GM23338 (cell line): ENCODE results near the gene FAM89A. TPM values are rescaled to one million over a fixed set of nuclear protein-coding genes. Genes with fewer than 3 reads are reported as not detected.

Source experiments
- ATAC-seq: fragments of 200-7000 bp; cut with Tn5 transposase; 3 replicates; pipeline ENCODE4 v1.9.1; 2020
- DNase-seq: peaks from one replicate; pipeline ENCODE4 v3.0.0-alpha.2; 2015; ENCODE audit warnings: low spot score
- H2AFZ ChIP-seq: fragments of 200-600 bp; sonication (generic); 2 replicates; pipeline ENCODE4 v1.8.0; 2016; ENCODE audit warnings: antibody characterized with exemption, mild to moderate bottlenecking, moderate library complexity
- H3F3A ChIP-seq: fragments of 200-600 bp; sonication (generic); replicated peaks from 2 replicates; pipeline ENCODE4 v1.8.0; 2017; ENCODE audit warnings: antibody characterized with exemption, mixed run types, low read depth
- H3K27ac ChIP-seq: fragments of 200-600 bp; sonication (generic); 2 replicates; pipeline ENCODE4 v1.6.1; 2016; ENCODE audit warnings: low read depth
- H3K27me3 ChIP-seq: fragments of 200-600 bp; sonication (generic); 2 replicates; pipeline ENCODE4 v1.8.0; 2016; ENCODE audit warnings: mild to moderate bottlenecking, mixed run types, moderate library complexity; ENCODE audit not compliant: insufficient read depth
- H3K36me3 ChIP-seq: fragments of 200-600 bp; sonication (generic); 2 replicates; pipeline ENCODE4 v1.8.0; 2016; ENCODE audit warnings: mild to moderate bottlenecking; ENCODE audit not compliant: insufficient read depth
- H3K4me1 ChIP-seq: fragments of 200-600 bp; sonication (generic); 2 replicates; pipeline ENCODE4 v1.8.0; 2016; ENCODE audit warnings: mild to moderate bottlenecking, moderate library complexity; ENCODE audit not compliant: insufficient read depth
- H3K4me2 ChIP-seq: fragments of 200-600 bp; sonication (generic); 2 replicates; pipeline ENCODE4 v1.7.1; 2017; ENCODE audit warnings: mixed run types
- H3K4me3 ChIP-seq: fragments of 200-600 bp; sonication (generic); 2 replicates; pipeline ENCODE4 v1.6.1; 2016; ENCODE audit warnings: mixed run types
- H3K79me2 ChIP-seq: fragments of 200-600 bp; sonication (generic); replicated peaks from 2 replicates; pipeline ENCODE4 v1.8.0; 2017; ENCODE audit warnings: mild to moderate bottlenecking; ENCODE audit not compliant: insufficient read depth
- H3K9me2 ChIP-seq: fragments of 200-600 bp; sonication (generic); 2 replicates; pipeline ENCODE4 v1.8.0; 2017; ENCODE audit not compliant: insufficient read depth
- H4K20me1 ChIP-seq: fragments of 200-600 bp; sonication (generic); replicated peaks from 2 replicates; pipeline ENCODE4 v1.8.0; 2017; ENCODE audit warnings: mild to moderate bottlenecking; ENCODE audit not compliant: insufficient read depth
- H3K27ac Mint-ChIP-seq: 2 replicates; pipeline ENCODE4 v1.8.0; 2020; ENCODE audit warnings: inconsistent platforms, mild to moderate bottlenecking, moderate library complexity, mixed read lengths
- H3K27me3 Mint-ChIP-seq: 3 replicates; pipeline ENCODE4 v1.8.0; 2022; ENCODE audit warnings: low read depth, mild to moderate bottlenecking, moderate library complexity, mixed read lengths, inconsistent platforms; ENCODE audit not compliant: insufficient read depth, poor library complexity
- H3K36me3 Mint-ChIP-seq: 3 replicates; pipeline ENCODE4 v1.8.0; 2021; ENCODE audit warnings: low read depth, mild to moderate bottlenecking, inconsistent platforms, moderate library complexity, mixed read lengths
- H3K4me1 Mint-ChIP-seq: 3 replicates; pipeline ENCODE4 v1.8.0; 2020; ENCODE audit warnings: mild to moderate bottlenecking, inconsistent platforms, mixed read lengths
- H3K4me3 Mint-ChIP-seq: 3 replicates; pipeline ENCODE4 v1.8.0; 2021; ENCODE audit warnings: moderate library complexity, mild to moderate bottlenecking, inconsistent platforms, mixed read lengths
- H3K9me3 Mint-ChIP-seq: 3 replicates; pipeline ENCODE4 v1.8.0; 2020; ENCODE audit warnings: moderate library complexity, mild to moderate bottlenecking, inconsistent platforms, mixed read lengths
- EZH2 ChIP-seq: fragments of 200-600 bp; sonication (generic); IDR thresholded peaks from one replicate; pipeline ENCODE4 v1.8.0; 2017; ENCODE audit warnings: antibody characterized with exemption, mild to moderate bottlenecking, low read depth; ENCODE audit not compliant: unreplicated experiment
- EZH2phosphoT487 ChIP-seq: fragments of 200-600 bp; sonication (generic); IDR thresholded peaks from one replicate; pipeline ENCODE4 v1.8.1; 2018; ENCODE audit warnings: antibody characterized with exemption; ENCODE audit not compliant: unreplicated experiment
- POLR2AphosphoS5 ChIP-seq: IDR thresholded peaks from 2 replicates; pipeline ENCODE4 v1.6.1; 2016; ENCODE audit warnings: antibody characterized with exemption, low read depth
- STAT1 ChIP-seq: IDR thresholded peaks from one replicate; pipeline ENCODE4 v1.6.1; 2016; ENCODE audit warnings: antibody characterized with exemption; ENCODE audit not compliant: unreplicated experiment
- ZNF331 ChIP-seq: fragments of 250-450 bp; sonication (Bioruptor Pico); IDR thresholded peaks from 2 replicates; pipeline ENCODE4 v1.5.0; 2020; ENCODE audit warnings: low read depth, mild to moderate bottlenecking, moderate library complexity
- polyA plus RNA-seq: library from polyadenylated mRNA; unstranded; fragments of >200 nt; fragmentation: Nextera tagmentation; extraction: Ambion mirVana; gene quantifications from 2 replicates; pipeline ENCODE4 v1.2.1, GENCODE V29; 2016
- total RNA-seq: library from RNA; depleted of rRNA; stranded (reverse); fragments of >200 nt; shearing (Covaris generic); gene quantifications from 2 replicates; pipeline ENCODE4 v1.2.3, GENCODE V29; 2014
- TF ChIP-seq, protein P1 (sequence below): IDR thresholded peaks from one replicate; pipeline ENCODE4 v1.6.1; 2018; ENCODE audit warnings: antibody characterized with exemption; ENCODE audit not compliant: unreplicated experiment
- TF ChIP-seq, protein P2 (sequence below): fragments of 250-450 bp; sonication (Bioruptor Pico); IDR thresholded peaks from 2 replicates; pipeline ENCODE4 v1.5.0; 2020; ENCODE audit warnings: mild to moderate bottlenecking, moderate library complexity
- TF ChIP-seq, protein P3 (sequence below): IDR thresholded peaks from 2 replicates; pipeline ENCODE4 v1.6.1; 2016; ENCODE audit warnings: antibody characterized with exemption
- TF ChIP-seq, protein P4 (sequence below), 2 experiments: fragments of 200-600 bp in 1 of 2; sonication (generic) in 1 of 2; conservative IDR thresholded peaks; 2 replicates each; pipeline versions ENCODE4 v1.5.1 to v1.6.1; 2016 to 2017; ENCODE audit warnings: antibody characterized with exemption in 2 of 2, low read depth in 2 of 2, mild to moderate bottlenecking in 2 of 2, moderate library complexity in 1 of 2

The FAM89A gene
- total and polyA plus RNA-seq, 2 experiments from 2014 or later: 3.2 to 3.8 TPM

DNA sequence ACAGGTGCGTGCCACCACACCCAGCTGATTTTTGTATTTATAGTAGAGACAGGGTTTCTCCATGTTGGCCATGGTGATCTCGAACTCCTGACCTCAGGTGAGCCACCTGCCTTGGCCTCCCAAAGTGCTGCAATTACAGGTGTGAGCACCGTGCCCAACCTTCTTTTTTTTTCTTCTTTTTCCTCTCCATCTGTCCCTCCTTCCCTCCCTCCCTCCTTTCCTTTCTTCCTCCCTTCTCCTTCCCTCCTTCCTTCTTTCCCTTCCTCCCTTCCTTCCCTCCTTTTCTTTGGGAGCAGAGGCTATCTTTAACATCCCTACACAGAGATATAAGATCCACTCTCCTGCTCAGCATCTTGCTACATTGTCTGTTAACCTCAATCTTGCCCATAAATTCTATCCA lies 24.4 kb upstream of the FAM89A start (continued):
- TF ChIP-seq, protein P1, sequence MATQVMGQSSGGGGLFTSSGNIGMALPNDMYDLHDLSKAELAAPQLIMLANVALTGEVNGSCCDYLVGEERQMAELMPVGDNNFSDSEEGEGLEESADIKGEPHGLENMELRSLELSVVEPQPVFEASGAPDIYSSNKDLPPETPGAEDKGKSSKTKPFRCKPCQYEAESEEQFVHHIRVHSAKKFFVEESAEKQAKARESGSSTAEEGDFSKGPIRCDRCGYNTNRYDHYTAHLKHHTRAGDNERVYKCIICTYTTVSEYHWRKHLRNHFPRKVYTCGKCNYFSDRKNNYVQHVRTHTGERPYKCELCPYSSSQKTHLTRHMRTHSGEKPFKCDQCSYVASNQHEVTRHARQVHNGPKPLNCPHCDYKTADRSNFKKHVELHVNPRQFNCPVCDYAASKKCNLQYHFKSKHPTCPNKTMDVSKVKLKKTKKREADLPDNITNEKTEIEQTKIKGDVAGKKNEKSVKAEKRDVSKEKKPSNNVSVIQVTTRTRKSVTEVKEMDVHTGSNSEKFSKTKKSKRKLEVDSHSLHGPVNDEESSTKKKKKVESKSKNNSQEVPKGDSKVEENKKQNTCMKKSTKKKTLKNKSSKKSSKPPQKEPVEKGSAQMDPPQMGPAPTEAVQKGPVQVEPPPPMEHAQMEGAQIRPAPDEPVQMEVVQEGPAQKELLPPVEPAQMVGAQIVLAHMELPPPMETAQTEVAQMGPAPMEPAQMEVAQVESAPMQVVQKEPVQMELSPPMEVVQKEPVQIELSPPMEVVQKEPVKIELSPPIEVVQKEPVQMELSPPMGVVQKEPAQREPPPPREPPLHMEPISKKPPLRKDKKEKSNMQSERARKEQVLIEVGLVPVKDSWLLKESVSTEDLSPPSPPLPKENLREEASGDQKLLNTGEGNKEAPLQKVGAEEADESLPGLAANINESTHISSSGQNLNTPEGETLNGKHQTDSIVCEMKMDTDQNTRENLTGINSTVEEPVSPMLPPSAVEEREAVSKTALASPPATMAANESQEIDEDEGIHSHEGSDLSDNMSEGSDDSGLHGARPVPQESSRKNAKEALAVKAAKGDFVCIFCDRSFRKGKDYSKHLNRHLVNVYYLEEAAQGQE: no peak
- TF ChIP-seq, protein P2, sequence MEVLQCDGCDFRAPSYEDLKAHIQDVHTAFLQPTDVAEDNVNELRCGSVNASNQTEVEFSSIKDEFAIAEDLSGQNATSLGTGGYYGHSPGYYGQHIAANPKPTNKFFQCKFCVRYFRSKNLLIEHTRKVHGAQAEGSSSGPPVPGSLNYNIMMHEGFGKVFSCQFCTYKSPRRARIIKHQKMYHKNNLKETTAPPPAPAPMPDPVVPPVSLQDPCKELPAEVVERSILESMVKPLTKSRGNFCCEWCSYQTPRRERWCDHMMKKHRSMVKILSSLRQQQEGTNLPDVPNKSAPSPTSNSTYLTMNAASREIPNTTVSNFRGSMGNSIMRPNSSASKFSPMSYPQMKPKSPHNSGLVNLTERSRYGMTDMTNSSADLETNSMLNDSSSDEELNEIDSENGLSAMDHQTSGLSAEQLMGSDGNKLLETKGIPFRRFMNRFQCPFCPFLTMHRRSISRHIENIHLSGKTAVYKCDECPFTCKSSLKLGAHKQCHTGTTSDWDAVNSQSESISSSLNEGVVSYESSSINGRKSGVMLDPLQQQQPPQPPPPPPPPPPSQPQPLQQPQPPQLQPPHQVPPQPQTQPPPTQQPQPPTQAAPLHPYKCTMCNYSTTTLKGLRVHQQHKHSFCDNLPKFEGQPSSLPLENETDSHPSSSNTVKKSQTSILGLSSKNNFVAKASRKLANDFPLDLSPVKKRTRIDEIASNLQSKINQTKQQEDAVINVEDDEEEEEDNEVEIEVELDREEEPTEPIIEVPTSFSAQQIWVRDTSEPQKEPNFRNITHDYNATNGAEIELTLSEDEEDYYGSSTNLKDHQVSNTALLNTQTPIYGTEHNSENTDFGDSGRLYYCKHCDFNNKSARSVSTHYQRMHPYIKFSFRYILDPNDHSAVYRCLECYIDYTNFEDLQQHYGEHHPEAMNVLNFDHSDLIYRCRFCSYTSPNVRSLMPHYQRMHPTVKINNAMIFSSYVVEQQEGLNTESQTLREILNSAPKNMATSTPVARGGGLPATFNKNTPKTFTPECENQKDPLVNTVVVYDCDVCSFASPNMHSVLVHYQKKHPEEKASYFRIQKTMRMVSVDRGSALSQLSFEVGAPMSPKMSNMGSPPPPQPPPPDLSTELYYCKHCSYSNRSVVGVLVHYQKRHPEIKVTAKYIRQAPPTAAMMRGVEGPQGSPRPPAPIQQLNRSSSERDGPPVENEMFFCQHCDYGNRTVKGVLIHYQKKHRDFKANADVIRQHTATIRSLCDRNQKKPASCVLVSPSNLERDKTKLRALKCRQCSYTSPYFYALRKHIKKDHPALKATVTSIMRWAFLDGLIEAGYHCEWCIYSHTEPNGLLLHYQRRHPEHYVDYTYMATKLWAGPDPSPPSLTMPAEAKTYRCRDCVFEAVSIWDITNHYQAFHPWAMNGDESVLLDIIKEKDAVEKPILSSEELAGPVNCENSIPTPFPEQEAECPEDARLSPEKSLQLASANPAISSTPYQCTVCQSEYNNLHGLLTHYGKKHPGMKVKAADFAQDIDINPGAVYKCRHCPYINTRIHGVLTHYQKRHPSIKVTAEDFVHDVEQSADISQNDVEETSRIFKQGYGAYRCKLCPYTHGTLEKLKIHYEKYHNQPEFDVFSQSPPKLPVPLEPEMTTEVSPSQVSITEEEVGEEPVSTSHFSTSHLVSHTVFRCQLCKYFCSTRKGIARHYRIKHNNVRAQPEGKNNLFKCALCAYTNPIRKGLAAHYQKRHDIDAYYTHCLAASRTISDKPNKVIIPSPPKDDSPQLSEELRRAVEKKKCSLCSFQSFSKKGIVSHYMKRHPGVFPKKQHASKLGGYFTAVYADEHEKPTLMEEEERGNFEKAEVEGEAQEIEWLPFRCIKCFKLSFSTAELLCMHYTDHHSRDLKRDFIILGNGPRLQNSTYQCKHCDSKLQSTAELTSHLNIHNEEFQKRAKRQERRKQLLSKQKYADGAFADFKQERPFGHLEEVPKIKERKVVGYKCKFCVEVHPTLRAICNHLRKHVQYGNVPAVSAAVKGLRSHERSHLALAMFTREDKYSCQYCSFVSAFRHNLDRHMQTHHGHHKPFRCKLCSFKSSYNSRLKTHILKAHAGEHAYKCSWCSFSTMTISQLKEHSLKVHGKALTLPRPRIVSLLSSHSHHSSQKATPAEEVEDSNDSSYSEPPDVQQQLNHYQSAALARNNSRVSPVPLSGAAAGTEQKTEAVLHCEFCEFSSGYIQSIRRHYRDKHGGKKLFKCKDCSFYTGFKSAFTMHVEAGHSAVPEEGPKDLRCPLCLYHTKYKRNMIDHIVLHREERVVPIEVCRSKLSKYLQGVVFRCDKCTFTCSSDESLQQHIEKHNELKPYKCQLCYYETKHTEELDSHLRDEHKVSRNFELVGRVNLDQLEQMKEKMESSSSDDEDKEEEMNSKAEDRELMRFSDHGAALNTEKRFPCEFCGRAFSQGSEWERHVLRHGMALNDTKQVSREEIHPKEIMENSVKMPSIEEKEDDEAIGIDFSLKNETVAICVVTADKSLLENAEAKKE: no peak
- TF ChIP-seq EZH2: no peak
- no peak for TF ChIP-seq ZNF331 (CRISPR knock-in tag)
- TF ChIP-seq POLR2AphosphoS5: no peak
- no peak for TF ChIP-seq STAT1

DNA sequence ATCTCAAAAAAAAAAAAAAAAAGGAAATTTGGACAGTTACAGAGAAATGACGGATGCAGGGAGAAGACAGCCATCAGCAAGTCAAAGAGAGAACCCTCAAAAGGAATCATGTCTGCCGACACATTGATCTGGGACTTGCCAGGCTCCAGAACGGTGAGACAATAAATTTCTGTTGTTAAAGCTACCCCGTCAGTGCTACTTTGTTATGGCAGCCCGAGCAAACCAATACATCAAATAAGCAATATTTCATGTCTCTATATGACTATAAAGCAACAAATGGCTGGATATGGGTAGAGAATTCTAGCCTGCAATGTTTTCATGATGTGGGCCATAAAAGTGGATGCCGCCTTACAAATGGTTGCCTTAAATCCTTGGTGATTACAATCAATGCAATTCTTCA lies 23.3 kb upstream of the FAM89A start:
- H3K4me3 ChIP-seq: no peak overlapping the region
- Mint-ChIP-seq H3K36me3 (peaks cover 3% of the 10 kb centered on the region; the same call in 2 of the 3 replicates), H3K9me3 (peaks cover 4% of the 10 kb centered on the region; the same call in 1 of the 3 replicates), H3K4me3 (no peak overlapping the region), H3K4me1 (no peaks in the 10 kb centered on the region), H3K27ac (no peak overlapping the region), H3K27me3 (peaks cover 3% of the 10 kb centered on the region)
- no peaks in the 10 kb centered on the region for H3K79me2 ChIP-seq
- H3K27me3 ChIP-seq: no peaks in the 10 kb centered on the region
- DNase-seq: no peak
- no peak overlapping the region for H3K4me2 ChIP-seq
- no peaks in the 10 kb centered on the region for H3F3A ChIP-seq
- no peaks in the 10 kb centered on the region for H3K9me2 ChIP-seq
- no peak for ATAC-seq
- H3K36me3 ChIP-seq: no peaks in the 10 kb centered on the region
- H3K4me1 ChIP-seq: no peaks in the 10 kb centered on the region
- no peak overlapping the region; the same call in 1 of the 2 replicates for H2AFZ ChIP-seq
- H4K20me1 ChIP-seq: no peaks in the 10 kb centered on the region
- H3K27ac ChIP-seq: no peak overlapping the region
- TF ChIP-seq, protein P3, sequence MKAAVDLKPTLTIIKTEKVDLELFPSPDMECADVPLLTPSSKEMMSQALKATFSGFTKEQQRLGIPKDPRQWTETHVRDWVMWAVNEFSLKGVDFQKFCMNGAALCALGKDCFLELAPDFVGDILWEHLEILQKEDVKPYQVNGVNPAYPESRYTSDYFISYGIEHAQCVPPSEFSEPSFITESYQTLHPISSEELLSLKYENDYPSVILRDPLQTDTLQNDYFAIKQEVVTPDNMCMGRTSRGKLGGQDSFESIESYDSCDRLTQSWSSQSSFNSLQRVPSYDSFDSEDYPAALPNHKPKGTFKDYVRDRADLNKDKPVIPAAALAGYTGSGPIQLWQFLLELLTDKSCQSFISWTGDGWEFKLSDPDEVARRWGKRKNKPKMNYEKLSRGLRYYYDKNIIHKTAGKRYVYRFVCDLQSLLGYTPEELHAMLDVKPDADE: no peak
- TF ChIP-seq, protein P4, sequence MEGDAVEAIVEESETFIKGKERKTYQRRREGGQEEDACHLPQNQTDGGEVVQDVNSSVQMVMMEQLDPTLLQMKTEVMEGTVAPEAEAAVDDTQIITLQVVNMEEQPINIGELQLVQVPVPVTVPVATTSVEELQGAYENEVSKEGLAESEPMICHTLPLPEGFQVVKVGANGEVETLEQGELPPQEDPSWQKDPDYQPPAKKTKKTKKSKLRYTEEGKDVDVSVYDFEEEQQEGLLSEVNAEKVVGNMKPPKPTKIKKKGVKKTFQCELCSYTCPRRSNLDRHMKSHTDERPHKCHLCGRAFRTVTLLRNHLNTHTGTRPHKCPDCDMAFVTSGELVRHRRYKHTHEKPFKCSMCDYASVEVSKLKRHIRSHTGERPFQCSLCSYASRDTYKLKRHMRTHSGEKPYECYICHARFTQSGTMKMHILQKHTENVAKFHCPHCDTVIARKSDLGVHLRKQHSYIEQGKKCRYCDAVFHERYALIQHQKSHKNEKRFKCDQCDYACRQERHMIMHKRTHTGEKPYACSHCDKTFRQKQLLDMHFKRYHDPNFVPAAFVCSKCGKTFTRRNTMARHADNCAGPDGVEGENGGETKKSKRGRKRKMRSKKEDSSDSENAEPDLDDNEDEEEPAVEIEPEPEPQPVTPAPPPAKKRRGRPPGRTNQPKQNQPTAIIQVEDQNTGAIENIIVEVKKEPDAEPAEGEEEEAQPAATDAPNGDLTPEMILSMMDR (conservative IDR thresholded peaks at IDR 0.05; ENCODE audit: low read depth in 2 of 2): no peak
- TF ChIP-seq ZNF331 (CRISPR knock-in tag) (no peak), EZH2 (no peak), EZH2phosphoT487 (no peak)
